NCI-H345 treated with DMSO at 0.1 percent for 48 hours (cell line): ENCODE measurements around the gene MTUS2.
"Not testable (repeated sequence)": the region's sequence is repeated elsewhere in the genome, so short reads cannot be mapped to it uniquely, and the experiment has no call there.

Experiments
- DNase-seq: peaks from one replicate; lab custom pipeline; 2025; ENCODE audit not compliant: unreplicated experiment; lab: John Stamatoyannopoulos, UW

Gene MTUS2

GRCh38 chr13:29210676-29211075 is 390.5 kb downstream of the MTUS2 start:
- peak; percentile 20 for DNase-seq

- DNase-seq = not testable (repeated sequence)
Observed at GRCh38 chr13:29211162-29211561, 391.0 kb downstream of the MTUS2 start.

GRCh38 chr13:29222458-29222857 is 402.3 kb downstream of the MTUS2 start:
- DNase-seq = no peak

- DNase-seq = no peak
Observed at GRCh38 chr13:29224206-29224605, 404.1 kb downstream of the MTUS2 start.

GRCh38 chr13:29227576-29227975 is 407.4 kb downstream of the MTUS2 start:
- DNase-seq = no peak

- DNase-seq = no peak
Observed at GRCh38 chr13:29230299-29230845, 410.2 kb downstream of the MTUS2 start.

GRCh38 chr13:29239653-29240525 is 419.8 kb downstream of the MTUS2 start:
- no peak for DNase-seq

GRCh38 chr13:29254626-29255370 is 434.7 kb downstream of the MTUS2 start:
- DNase-seq = no peak

- no peak for DNase-seq
Observed at GRCh38 chr13:29255567-29255966, 435.4 kb downstream of the MTUS2 start.

GRCh38 chr13:29260684-29261083 is 440.5 kb downstream of the MTUS2 start:
- DNase-seq = no peak

GRCh38 chr13:29266261-29266660 is 446.1 kb downstream of the MTUS2 start:
- DNase-seq = no peak

GRCh38 chr13:29266756-29267733 is 446.9 kb downstream of the MTUS2 start:
- DNase-seq = no peak

- no peak for DNase-seq
Observed at GRCh38 chr13:29270271-29270985, 450.3 kb downstream of the MTUS2 start.

GRCh38 chr13:29271606-29272005 is 451.5 kb downstream of the MTUS2 start:
- DNase-seq = no peak

GRCh38 chr13:29279356-29280254 is 459.5 kb downstream of the MTUS2 start:
- DNase-seq = no peak

- DNase-seq = no peak
Observed at GRCh38 chr13:29281932-29282495, 461.9 kb downstream of the MTUS2 start.

- no peak for DNase-seq
Observed at GRCh38 chr13:29284726-29285125, 464.6 kb downstream of the MTUS2 start.

GRCh38 chr13:29287237-29287636 is 467.1 kb downstream of the MTUS2 start:
- DNase-seq = no peak

GRCh38 chr13:29292045-29292444 is 471.9 kb downstream of the MTUS2 start:
- no peak for DNase-seq
